Gastroesophageal sphincter (tissue), 4 donors: ENCODE results near the gene FHOD3. TPM values are rescaled to one million over a fixed set of nuclear protein-coding genes. Genes with fewer than 3 reads are reported as not detected.

Source experiments
- ATAC-seq: fragments of 150-250 bp; one replicate; pipeline ENCODE4 v1.9.1; 2016; ENCODE audit warnings: mild to moderate bottlenecking, moderate library complexity
- H3K27ac ChIP-seq, 4 donors: fragments of 200-600 bp; sonication (generic) in 3 of 4; 1 replicate in 3 of 4; 2 replicates in 1 of 4; pipeline ENCODE4 v1.5.1; 2016 to 2019
- H3K27me3 ChIP-seq: fragments of 200-600 bp; sonication (generic); one replicate; pipeline ENCODE4 v1.5.1; 2019
- H3K36me3 ChIP-seq, 2 donors: fragments of 200-600 bp; sonication (generic); one replicate each; pipeline ENCODE4 v1.5.1; 2019; ENCODE audit warnings: control low read depth in 1 of 2
- H3K4me1 ChIP-seq, 3 donors: fragments of 200-600 bp; sonication (generic); 1 replicate in 2 of 3; 2 replicates in 1 of 3; pipeline ENCODE4 v1.5.1; 2016 to 2019; ENCODE audit warnings: control low read depth in 2 of 3
- H3K4me3 ChIP-seq, 2 donors: fragments of 200-600 bp; sonication (generic); one replicate each; pipeline ENCODE4 v1.5.1; 2019; ENCODE audit warnings: mild to moderate bottlenecking in 1 of 2, moderate library complexity in 1 of 2
- H3K9me3 ChIP-seq, 3 donors: fragments of 200-600 bp; sonication (generic); one replicate each; pipeline ENCODE4 v1.5.1; 2017 to 2019; ENCODE audit warnings: control low read depth in 2 of 3
- EP300 ChIP-seq: sonication (generic); formaldehyde crosslinking; IDR thresholded peaks from one replicate; pipeline ENCODE4 v1.6.1; 2017; ENCODE audit warnings: antibody characterized with exemption, mild to moderate bottlenecking
- POLR2A ChIP-seq, 2 donors: fragments of 450-650 bp; IDR thresholded peaks; one replicate each; pipeline ENCODE4 v1.6.1; 2017; ENCODE audit warnings: antibody characterized with exemption in 2 of 2, mild to moderate bottlenecking in 2 of 2, moderate library complexity in 1 of 2
- POLR2AphosphoS5 ChIP-seq: sonication (generic); formaldehyde crosslinking; IDR thresholded peaks from one replicate; pipeline ENCODE4 v1.6.1; 2017; ENCODE audit warnings: antibody characterized with exemption
- WGBS, 2 donors: methylation state at CpG; one replicate each; pipeline ENCODE4 v1.1.5; 2018; ENCODE audit warnings: low coverage in 1 of 2; 5-methylcytosine and 5-hydroxymethylcytosine counted together
- total RNA-seq, 4 donors: library from RNA; depleted of rRNA; stranded (reverse); fragments of >200 nt; gene quantifications; one replicate each; pipeline ENCODE4 v1.1.0, GENCODE V29; 2016
- TF ChIP-seq, protein P1 (sequence below), 4 experiments: fragments of 200-600 bp in 2 of 4; fragments of 450-650 bp in 2 of 4; sonication (generic) in 1 of 4; IDR thresholded peaks; one replicate each; pipeline ENCODE4 v1.5.1; 2017 to 2019; ENCODE audit warnings: antibody characterized with exemption in 4 of 4, mild to moderate bottlenecking in 2 of 4, moderate library complexity in 2 of 4

FHOD3 gene
- total RNA-seq, 4 donors from 2014 or later: 18.4 to 36.7 (median 30.4) TPM

- Histone ChIP-seq H3K9me3 (no peaks in the 10 kb centered on the region), H3K4me3 (no peak overlapping the region), H3K4me1 (peaks cover 0 to 33% (median 3%) of the 10 kb centered on the region in 3 donors), H3K27me3 (no peaks in the 10 kb centered on the region), H3K36me3 (no peaks in the 10 kb centered on the region), H3K27ac (peak overlapping the region in 1 of 4 donors; percentile 32)
- ATAC-seq: no peak
- TF ChIP-seq POLR2AphosphoS5: no peak
- TF ChIP-seq POLR2A (IDR thresholded peaks at IDR 0.05): no peak
- TF ChIP-seq, protein P1, sequence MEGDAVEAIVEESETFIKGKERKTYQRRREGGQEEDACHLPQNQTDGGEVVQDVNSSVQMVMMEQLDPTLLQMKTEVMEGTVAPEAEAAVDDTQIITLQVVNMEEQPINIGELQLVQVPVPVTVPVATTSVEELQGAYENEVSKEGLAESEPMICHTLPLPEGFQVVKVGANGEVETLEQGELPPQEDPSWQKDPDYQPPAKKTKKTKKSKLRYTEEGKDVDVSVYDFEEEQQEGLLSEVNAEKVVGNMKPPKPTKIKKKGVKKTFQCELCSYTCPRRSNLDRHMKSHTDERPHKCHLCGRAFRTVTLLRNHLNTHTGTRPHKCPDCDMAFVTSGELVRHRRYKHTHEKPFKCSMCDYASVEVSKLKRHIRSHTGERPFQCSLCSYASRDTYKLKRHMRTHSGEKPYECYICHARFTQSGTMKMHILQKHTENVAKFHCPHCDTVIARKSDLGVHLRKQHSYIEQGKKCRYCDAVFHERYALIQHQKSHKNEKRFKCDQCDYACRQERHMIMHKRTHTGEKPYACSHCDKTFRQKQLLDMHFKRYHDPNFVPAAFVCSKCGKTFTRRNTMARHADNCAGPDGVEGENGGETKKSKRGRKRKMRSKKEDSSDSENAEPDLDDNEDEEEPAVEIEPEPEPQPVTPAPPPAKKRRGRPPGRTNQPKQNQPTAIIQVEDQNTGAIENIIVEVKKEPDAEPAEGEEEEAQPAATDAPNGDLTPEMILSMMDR (IDR thresholded peaks at IDR 0.05): no peak
- no peak for TF ChIP-seq EP300
- 56 to 60% methylated on average over 4 to 5 of the region's 7 CpGs for WGBS, 2 donors
Observed at GRCh38 chr18:36419900-36420531, 122.5 kb downstream of the FHOD3 start.

- peaks cover 0 to 25% (median 3%) of the 10 kb centered on the region in 3 donors for H3K4me1 ChIP-seq
- H3K4me3 ChIP-seq: no peak overlapping the region
- H3K9me3 ChIP-seq: no peaks in the 10 kb centered on the region
- no peaks in the 10 kb centered on the region for H3K27me3 ChIP-seq
- no peak for ATAC-seq
- H3K27ac ChIP-seq: peak overlapping the region in 2 of 4 donors; percentile 13 to 32
- no peaks in the 10 kb centered on the region for H3K36me3 ChIP-seq
- TF ChIP-seq EP300 (no peak), POLR2AphosphoS5 (no peak), POLR2A (IDR thresholded peaks at IDR 0.05) (no peak)
- TF ChIP-seq, protein P1 (IDR thresholded peaks at IDR 0.05): no peak
- WGBS, 2 donors: 0 to 58% methylated on average over 1 of the region's 1 CpG
Observed at GRCh38 chr18:36420826-36421225, 123.3 kb downstream of the FHOD3 start.

DNA sequence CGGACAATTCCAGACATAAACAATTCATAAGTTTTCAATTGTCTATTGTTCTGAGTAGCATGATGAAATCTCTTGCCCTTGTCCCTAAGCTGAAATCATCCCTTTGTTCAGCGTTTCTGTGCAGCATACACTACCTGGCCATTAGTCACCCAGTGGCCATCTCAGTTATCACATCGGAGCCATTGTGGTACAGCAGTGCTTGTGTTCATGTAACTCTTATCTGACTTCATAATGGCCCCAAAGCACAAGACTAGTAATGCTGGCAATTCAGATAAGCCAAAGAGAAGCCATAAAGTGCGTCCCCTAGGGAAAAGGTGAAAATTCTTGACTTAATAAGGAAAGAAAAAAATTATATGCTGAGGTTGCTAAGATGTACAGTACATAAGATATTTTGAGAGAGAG is 127.2 kb downstream of the FHOD3 start:
- H3K4me1 ChIP-seq: peaks cover 0 to 12% (median 3%) of the 10 kb centered on the region in 3 donors
- no peak overlapping the region for H3K4me3 ChIP-seq
- H3K9me3 ChIP-seq: no peaks in the 10 kb centered on the region
- H3K27ac ChIP-seq: no peak overlapping the region
- H3K27me3 ChIP-seq: no peaks in the 10 kb centered on the region
- no peak for ATAC-seq
- H3K36me3 ChIP-seq: no peaks in the 10 kb centered on the region
- 78 to 79% methylated on average over 4 of the region's 4 CpGs for WGBS, 2 donors
- TF ChIP-seq POLR2AphosphoS5: no peak
- TF ChIP-seq POLR2A (IDR thresholded peaks at IDR 0.05): no peak
- TF ChIP-seq, protein P1 (IDR thresholded peaks at IDR 0.05): no peak
- no peak for TF ChIP-seq EP300

GRCh38 chr18:36427369-36427768 is 129.9 kb downstream of the FHOD3 start:
- Histone ChIP-seq H3K9me3 (no peaks in the 10 kb centered on the region), H3K4me1 (no peaks in the 10 kb centered on the region), H3K36me3 (no peaks in the 10 kb centered on the region), H3K27me3 (no peaks in the 10 kb centered on the region), H3K4me3 (no peak overlapping the region), H3K27ac (no peak overlapping the region)
- 80 to 93% methylated on average over 3 of the region's 3 CpGs for WGBS, 2 donors
- TF ChIP-seq, protein P1 (IDR thresholded peaks at IDR 0.05): no peak
- TF ChIP-seq EP300 (no peak), POLR2A (IDR thresholded peaks at IDR 0.05) (no peak), POLR2AphosphoS5 (no peak)
- no peak for ATAC-seq

DNA sequence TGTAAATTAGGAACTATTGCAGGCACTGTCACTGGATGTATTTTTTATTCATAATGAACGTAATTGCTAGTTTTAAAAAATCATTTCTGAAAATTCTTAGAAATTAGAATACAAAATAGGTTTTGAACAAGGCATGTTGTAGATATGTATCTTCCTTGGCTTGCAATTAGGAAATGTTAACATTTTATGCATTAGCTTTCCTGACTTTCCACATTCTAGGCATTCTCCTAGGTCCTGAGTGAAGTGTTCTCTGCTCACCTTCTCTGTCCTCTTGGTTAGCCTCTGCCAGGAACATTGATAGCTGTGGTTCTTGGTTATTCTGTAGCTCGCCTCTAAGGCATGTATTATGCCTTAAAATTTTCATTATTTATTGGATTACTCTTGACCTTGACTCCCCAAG is 130.3 kb downstream of the FHOD3 start:
- Histone ChIP-seq H3K27ac (no peak overlapping the region), H3K27me3 (no peaks in the 10 kb centered on the region), H3K4me1 (no peaks in the 10 kb centered on the region), H3K9me3 (no peaks in the 10 kb centered on the region), H3K36me3 (no peaks in the 10 kb centered on the region), H3K4me3 (no peak overlapping the region)
- TF ChIP-seq EP300 (no peak), POLR2AphosphoS5 (no peak), POLR2A (IDR thresholded peaks at IDR 0.05) (no peak)
- TF ChIP-seq, protein P1 (IDR thresholded peaks at IDR 0.05): no peak
- WGBS, 2 donors: 81 to 100% methylated on average over 1 to 2 of the region's 2 CpGs
- ATAC-seq: no peak
